ENCODE results near the gene RYR3. TPM values are rescaled to one million over a fixed set of nuclear protein-coding genes. Genes with fewer than 3 reads are reported as not detected.

RYR3 gene
- total and polyA plus RNA-seq, 2 donors (not counting 1 experiment from before 2014, with no cell fraction given) = not detected

DNA sequence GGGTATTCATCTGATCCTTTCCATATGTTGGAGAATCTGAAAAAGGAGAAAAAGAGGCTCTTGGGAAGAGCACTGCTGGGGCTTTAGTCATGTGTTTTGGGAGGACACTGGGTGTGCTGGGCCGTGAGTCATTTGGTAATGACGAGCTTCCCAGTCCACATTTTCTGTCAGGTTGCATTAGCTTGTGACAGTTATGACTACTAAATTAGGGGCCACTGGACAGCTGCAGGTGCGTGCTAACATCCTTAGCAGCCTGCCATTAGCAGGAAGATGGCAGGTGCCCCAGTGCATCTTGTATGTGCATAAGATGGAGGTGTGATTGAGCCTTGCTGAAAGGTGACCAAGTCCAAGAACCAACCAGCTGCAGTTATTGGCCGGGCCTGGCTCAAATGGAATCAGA lies 242.4 kb downstream of the RYR3 start:
- TF ChIP-seq, protein P1, sequence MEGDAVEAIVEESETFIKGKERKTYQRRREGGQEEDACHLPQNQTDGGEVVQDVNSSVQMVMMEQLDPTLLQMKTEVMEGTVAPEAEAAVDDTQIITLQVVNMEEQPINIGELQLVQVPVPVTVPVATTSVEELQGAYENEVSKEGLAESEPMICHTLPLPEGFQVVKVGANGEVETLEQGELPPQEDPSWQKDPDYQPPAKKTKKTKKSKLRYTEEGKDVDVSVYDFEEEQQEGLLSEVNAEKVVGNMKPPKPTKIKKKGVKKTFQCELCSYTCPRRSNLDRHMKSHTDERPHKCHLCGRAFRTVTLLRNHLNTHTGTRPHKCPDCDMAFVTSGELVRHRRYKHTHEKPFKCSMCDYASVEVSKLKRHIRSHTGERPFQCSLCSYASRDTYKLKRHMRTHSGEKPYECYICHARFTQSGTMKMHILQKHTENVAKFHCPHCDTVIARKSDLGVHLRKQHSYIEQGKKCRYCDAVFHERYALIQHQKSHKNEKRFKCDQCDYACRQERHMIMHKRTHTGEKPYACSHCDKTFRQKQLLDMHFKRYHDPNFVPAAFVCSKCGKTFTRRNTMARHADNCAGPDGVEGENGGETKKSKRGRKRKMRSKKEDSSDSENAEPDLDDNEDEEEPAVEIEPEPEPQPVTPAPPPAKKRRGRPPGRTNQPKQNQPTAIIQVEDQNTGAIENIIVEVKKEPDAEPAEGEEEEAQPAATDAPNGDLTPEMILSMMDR (IDR thresholded peaks at IDR 0.05) = no peak
- TF ChIP-seq EZH2 (IDR thresholded peaks at IDR 0.05; ENCODE audit: borderline replicate concordance, insufficient read depth, low read depth, low read length, poor library complexity, severe bottlenecking) = no peak
- intact Hi-C loops (cut with micrococcal nuclease) = no loop called here

DNA sequence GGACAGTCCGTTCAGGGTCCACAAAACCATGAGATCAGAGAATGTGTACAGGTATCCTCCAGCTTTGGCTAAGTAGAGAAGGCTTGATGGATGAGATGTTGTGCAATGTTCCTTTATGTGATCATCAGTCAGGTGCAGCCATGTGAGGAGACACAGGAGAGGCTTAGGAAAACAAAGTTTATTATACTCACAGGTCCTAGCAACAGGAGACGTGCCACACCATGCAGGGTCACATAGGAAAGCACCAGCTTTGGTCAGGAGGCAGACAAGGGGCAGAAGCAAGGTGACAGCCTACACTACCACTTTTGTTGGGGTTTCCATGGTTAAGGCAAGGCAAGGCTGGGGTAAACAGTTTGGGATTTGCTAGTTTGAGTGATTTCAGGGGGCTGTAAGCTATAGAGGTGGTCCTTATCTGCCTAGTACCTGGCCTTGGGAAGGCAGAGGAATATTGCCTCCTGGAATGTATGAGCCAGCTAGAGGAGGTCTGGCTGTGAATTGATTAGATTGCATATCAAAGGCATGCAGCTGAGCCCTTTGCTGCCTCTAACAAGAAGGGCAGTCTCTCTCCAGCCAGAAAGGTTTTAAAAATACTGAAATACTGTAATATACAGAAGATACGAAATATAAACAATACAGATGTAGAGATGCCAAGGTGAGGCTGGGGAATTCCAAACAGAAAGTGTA lies 248.6 kb downstream of the RYR3 start:
- Mint-ChIP-seq H3K4me1 (no peaks in the 10 kb centered on the region), H3K27ac (no peak overlapping the region), H3K27me3 (peaks cover 7% of the 10 kb centered on the region), H3K4me3 (no peak overlapping the region), H3K9me3 (ENCODE audit: insufficient read depth) (no peaks in the 10 kb centered on the region)
- no peaks in the 10 kb centered on the region for H3K36me3 ChIP-seq (replicated peaks in 1 of 2; ENCODE audit: control extremely low read depth in 1 of 2, control insufficient read depth in 1 of 2, extremely low read depth in 1 of 2, insufficient read depth in 2 of 2, low read length in 1 of 2)
- CTCF ChIA-PET = no interaction called here
- no peaks in the 10 kb centered on the region for H3K9me3 ChIP-seq (ENCODE audit: control extremely low read depth in 1 of 3, control insufficient read depth in 2 of 3, insufficient read depth in 1 of 3, low read length in 2 of 3)
- ATAC-seq (ENCODE audit: low read depth) = no peak
- H3K4me2 ChIP-seq (replicated peaks; ENCODE audit: low read depth, low read length, poor library complexity, severe bottlenecking) = no peak overlapping the region
- intact Hi-C loops (cut with micrococcal nuclease) = no loop called here
- TF ChIP-seq EZH2 (IDR thresholded peaks at IDR 0.05; ENCODE audit: borderline replicate concordance, insufficient read depth, low read depth, low read length, poor library complexity, severe bottlenecking) = no peak
- TF ChIP-seq, protein P1 (IDR thresholded peaks at IDR 0.05) = no peak
- DNase-seq = no peak
- no peaks in the 10 kb centered on the region for H3K79me2 ChIP-seq (ENCODE audit: control insufficient read depth, insufficient read depth, low read length)
- POLR2A ChIA-PET = no interaction called here
- H3K27ac ChIP-seq (ENCODE audit: low read length in 2 of 2) = no peak overlapping the region
- no peak overlapping the region for H3K9ac ChIP-seq (ENCODE audit: low read length)
- 74% methylated on average over 2 of the region's 3 CpGs for WGBS (ENCODE audit: insufficient coverage)
- H3K4me3 ChIP-seq (ENCODE audit: control extremely low read depth in 1 of 5, extremely low read depth in 1 of 5, insufficient read depth in 1 of 5, low read depth in 2 of 5, low read length in 4 of 5) = no peak overlapping the region
- H2AFZ ChIP-seq (ENCODE audit: insufficient read depth, low read depth, low read length, poor library complexity, severe bottlenecking) = no peak overlapping the region
- H3K27me3 ChIP-seq (replicated peaks in 1 of 4; ENCODE audit: control extremely low read depth in 1 of 4, control insufficient read depth in 3 of 4, insufficient read depth in 4 of 4, low read length in 3 of 4) = no peaks in the 10 kb centered on the region
- no peaks in the 10 kb centered on the region for H4K20me1 ChIP-seq (ENCODE audit: control insufficient read depth, insufficient read depth, low read length, poor library complexity, severe bottlenecking)
- H3K4me1 ChIP-seq (ENCODE audit: control insufficient read depth in 2 of 2, insufficient read depth in 2 of 2, low read length in 2 of 2) = no peaks in the 10 kb centered on the region

More for the DNA sequence above, 242.4 kb downstream of the RYR3 start:
- H2AFZ ChIP-seq (ENCODE audit: insufficient read depth, low read depth, low read length, poor library complexity, severe bottlenecking) = no peak overlapping the region
- no peaks in the 10 kb centered on the region for H3K9me3 ChIP-seq (ENCODE audit: control extremely low read depth in 1 of 3, control insufficient read depth in 2 of 3, insufficient read depth in 1 of 3, low read length in 2 of 3)
- no peaks in the 10 kb centered on the region for H3K27me3 ChIP-seq (replicated peaks in 1 of 4; ENCODE audit: control extremely low read depth in 1 of 4, control insufficient read depth in 3 of 4, insufficient read depth in 4 of 4, low read length in 3 of 4)
- H3K9me3 Mint-ChIP-seq (ENCODE audit: insufficient read depth) = no peaks in the 10 kb centered on the region
- ChIA-PET POLR2A (no interaction called here), CTCF (no interaction called here)
- no peak overlapping the region for H3K27ac Mint-ChIP-seq
- DNase-seq (no peak), ATAC-seq (ENCODE audit: low read depth) (no peak)
- H3K4me3 ChIP-seq (ENCODE audit: control extremely low read depth in 1 of 5, extremely low read depth in 1 of 5, insufficient read depth in 1 of 5, low read depth in 2 of 5, low read length in 4 of 5) = no peak overlapping the region
- H3K4me2 ChIP-seq (replicated peaks; ENCODE audit: low read depth, low read length, poor library complexity, severe bottlenecking) = no peak overlapping the region
- H4K20me1 ChIP-seq (ENCODE audit: control insufficient read depth, insufficient read depth, low read length, poor library complexity, severe bottlenecking) = no peaks in the 10 kb centered on the region
- no peak overlapping the region for H3K9ac ChIP-seq (ENCODE audit: low read length)
- H3K4me1 ChIP-seq (ENCODE audit: control insufficient read depth in 2 of 2, insufficient read depth in 2 of 2, low read length in 2 of 2) = no peaks in the 10 kb centered on the region
- H3K36me3 ChIP-seq (replicated peaks in 1 of 2; ENCODE audit: control extremely low read depth in 1 of 2, control insufficient read depth in 1 of 2, extremely low read depth in 1 of 2, insufficient read depth in 2 of 2, low read length in 1 of 2) = no peaks in the 10 kb centered on the region
- no peaks in the 10 kb centered on the region for H3K27me3 Mint-ChIP-seq
- 83% methylated on average over 3 of the region's 4 CpGs for WGBS (ENCODE audit: insufficient coverage)
- no peaks in the 10 kb centered on the region for H3K79me2 ChIP-seq (ENCODE audit: control insufficient read depth, insufficient read depth, low read length)
- no peak overlapping the region for H3K4me3 Mint-ChIP-seq
- H3K27ac ChIP-seq (ENCODE audit: low read length in 2 of 2) = no peak overlapping the region
- H3K4me1 Mint-ChIP-seq = no peaks in the 10 kb centered on the region
